Adipocyte (in vitro differentiated cells): Measurements from ENCODE around the gene NDUFAF8.

Experiments used
- DNase-seq: peaks from one replicate; pipeline ENCODE4 v3.0.0-alpha.2; 2015; ENCODE audit warnings: low read depth
- H3K27me3 ChIP-seq: replicated peaks from 2 replicates; pipeline ENCODE4 v1.7.0; 2013; ENCODE audit warnings: mild to moderate bottlenecking, low read length, moderate library complexity; ENCODE audit not compliant: control insufficient read depth, insufficient read depth
- H3K36me3 ChIP-seq: 2 replicates; pipeline ENCODE4 v1.7.0; 2013; ENCODE audit warnings: low read length, mild to moderate bottlenecking, moderate library complexity; ENCODE audit not compliant: control insufficient read depth, insufficient read depth, severe bottlenecking
- H3K4me1 ChIP-seq: 2 replicates; pipeline ENCODE4 v1.7.0; 2013; ENCODE audit warnings: mild to moderate bottlenecking, low read length, moderate library complexity; ENCODE audit not compliant: control insufficient read depth, insufficient read depth
- H3K4me3 ChIP-seq: 2 replicates; pipeline ENCODE4 v1.7.0; 2013; ENCODE audit warnings: mild to moderate bottlenecking, low read length, moderate library complexity
- H3K9ac ChIP-seq: 2 replicates; pipeline ENCODE4 v1.7.0; 2013; ENCODE audit warnings: mild to moderate bottlenecking, low read length, moderate library complexity
- H3K9me3 ChIP-seq: 2 replicates; pipeline ENCODE4 v1.7.0; 2013; ENCODE audit warnings: mild to moderate bottlenecking, low read length, moderate library complexity; ENCODE audit not compliant: control insufficient read depth

The NDUFAF8 gene

DNA sequence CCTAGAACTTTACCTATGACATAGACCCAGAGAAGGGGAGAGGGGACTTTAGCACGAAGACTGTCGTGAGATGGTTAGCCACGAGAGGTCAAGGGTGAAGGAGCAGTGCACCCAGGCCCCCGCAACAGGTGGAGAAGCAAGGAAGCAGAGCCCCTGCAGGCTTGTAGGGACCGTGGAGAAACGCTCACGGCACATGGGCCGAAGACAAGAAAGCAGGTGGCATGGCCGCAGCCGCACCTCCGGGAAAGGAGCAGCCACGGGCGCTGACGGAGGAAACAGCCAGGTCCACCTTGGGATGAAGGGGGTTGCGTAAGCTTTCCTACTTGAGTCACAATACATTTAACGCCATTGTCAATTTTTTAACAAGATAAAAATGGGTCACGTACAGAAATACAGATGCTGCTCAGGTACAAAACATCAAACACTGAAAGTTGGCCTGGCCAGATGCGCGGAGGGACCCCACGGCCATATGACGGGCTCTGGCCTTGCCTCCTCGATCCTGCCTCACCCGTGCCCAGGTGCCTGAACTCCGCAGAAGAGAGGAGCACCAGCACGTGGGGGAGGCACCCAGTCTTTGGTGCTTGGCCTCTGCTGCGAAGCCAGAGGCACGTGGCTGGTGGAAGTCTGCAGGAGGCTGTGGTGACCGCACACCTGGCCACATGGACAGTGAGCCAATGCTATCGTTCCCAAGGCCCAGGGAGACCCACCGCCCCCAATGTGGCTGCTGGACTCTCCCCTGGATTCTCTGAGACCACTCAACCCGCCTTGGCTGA is 34.8 kb downstream of the NDUFAF8 start:
- no peaks in the 10 kb centered on the region for H3K9me3 ChIP-seq
- H3K4me1 ChIP-seq, result no peaks in the 10 kb centered on the region
- peaks cover 71% of the 10 kb centered on the region for H3K36me3 ChIP-seq
- H3K27me3 ChIP-seq, result no peaks in the 10 kb centered on the region
- no peak overlapping the region for H3K4me3 ChIP-seq
- no peak for DNase-seq
- no peak overlapping the region for H3K9ac ChIP-seq

DNA sequence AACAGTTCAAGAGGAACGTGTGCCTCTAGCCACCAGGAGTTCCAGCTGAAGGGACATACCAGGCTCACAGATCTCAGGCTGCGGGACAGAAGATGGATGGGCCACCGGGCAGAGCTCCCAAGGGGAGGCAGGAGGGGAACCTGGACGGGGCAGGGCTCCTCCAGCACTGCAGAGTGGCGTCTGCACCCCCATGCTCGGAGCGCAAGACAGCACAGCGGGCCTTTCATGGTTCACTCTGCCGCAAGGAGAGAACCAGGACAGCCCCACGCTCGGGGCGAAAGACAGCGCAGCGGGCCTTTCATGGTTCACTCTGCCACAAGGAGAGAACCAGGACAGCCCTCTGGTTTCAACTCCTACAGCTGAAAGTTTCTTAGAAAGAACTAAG is 35.3 kb downstream of the NDUFAF8 start:
- no peak overlapping the region for H3K4me3 ChIP-seq
- H3K9ac ChIP-seq, result no peak overlapping the region
- H3K9me3 ChIP-seq, result no peaks in the 10 kb centered on the region
- H3K27me3 ChIP-seq, result no peaks in the 10 kb centered on the region
- DNase-seq, result no peak
- H3K36me3 ChIP-seq, result peaks cover 71% of the 10 kb centered on the region
- no peaks in the 10 kb centered on the region for H3K4me1 ChIP-seq

DNA sequence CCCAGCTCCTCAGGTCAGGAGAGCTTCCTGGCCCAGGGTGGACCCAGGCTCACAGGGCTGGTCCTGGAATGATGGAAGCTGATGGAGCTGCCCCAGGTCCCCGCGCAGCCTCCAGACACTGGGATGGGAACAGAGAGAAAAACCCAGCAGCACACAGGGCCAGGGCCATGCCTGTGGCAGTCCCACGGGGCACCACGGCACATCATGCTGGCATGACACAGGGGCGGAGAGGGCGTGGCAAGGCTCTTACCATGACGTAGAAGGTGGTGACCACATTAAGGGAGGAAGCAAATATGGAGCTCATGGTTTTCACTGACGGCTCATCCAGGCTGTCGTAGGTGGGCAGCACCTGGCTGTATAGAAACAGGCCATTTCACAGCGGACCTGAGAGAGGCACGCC is 37.7 kb downstream of the NDUFAF8 start:
- Histone ChIP-seq H3K9me3 (no peaks in the 10 kb centered on the region), H3K4me3 (no peak overlapping the region), H3K36me3 (peaks cover 78% of the 10 kb centered on the region), H3K4me1 (no peaks in the 10 kb centered on the region), H3K27me3 (no peaks in the 10 kb centered on the region), H3K9ac (no peak overlapping the region)
- DNase-seq, result no peak

DNA sequence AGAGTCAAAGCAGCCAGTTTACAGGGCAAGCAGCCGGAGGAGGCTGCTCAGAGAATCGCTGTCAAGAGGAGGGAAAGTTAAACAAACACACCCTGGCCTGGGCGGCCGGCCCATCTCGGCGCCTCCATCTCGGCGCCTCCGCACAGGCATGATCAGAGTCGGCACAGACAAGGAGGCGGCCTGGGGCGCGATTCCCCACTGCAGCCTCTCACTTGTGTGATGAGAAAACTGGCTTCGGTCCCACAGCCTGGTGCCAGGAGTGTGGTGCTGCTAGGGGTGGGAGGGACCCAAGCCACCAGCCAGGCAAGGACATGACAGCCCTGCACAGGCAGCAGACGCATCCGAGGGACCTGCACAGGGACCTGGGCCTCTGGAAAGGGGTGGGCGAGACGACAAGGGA is 38.3 kb downstream of the NDUFAF8 start:
- H3K9ac ChIP-seq, result no peak overlapping the region
- H3K36me3 ChIP-seq, result peaks cover 78% of the 10 kb centered on the region
- no peaks in the 10 kb centered on the region for H3K9me3 ChIP-seq
- no peak overlapping the region for H3K4me3 ChIP-seq
- H3K27me3 ChIP-seq, result no peaks in the 10 kb centered on the region
- no peak for DNase-seq
- H3K4me1 ChIP-seq, result no peaks in the 10 kb centered on the region

DNA sequence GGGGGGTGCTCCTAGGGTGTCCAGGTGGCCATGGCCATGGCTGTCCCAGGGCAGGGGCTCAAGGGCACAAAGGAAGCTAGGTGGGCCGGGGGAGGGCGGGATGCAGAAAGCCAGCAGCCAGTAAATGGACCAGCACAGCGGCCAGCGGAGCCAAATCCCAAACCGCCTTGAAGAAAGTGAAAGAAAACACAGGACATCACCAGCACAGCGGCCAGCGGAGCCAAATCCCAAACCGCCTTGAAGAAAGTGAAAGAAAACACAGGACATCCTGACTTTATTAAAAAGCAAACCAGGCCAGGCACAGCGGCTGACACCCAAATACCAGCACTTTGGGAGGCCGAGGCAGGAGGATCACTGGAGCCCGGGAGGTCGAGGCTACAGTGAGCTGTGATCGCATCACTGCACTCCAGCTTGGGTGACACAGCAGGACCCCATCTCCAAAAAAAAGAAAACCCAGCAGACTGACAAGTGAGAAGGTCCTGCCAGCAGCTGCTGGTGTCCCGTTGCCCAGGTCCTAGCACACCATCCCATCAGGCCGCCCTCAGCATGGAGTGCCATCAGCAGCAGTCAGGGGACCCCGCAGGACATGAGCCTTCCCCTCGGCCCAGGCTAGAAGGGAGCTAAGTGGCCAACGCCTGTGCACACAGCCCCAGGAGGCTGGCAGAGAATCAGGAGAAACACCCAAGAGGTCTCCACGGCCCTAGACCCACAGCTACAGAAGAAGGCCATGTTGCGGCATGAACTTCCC is 39.0 kb downstream of the NDUFAF8 start:
- H3K9me3 ChIP-seq, result no peaks in the 10 kb centered on the region
- no peak overlapping the region for H3K9ac ChIP-seq
- no peak for DNase-seq
- H3K36me3 ChIP-seq, result peaks cover 78% of the 10 kb centered on the region
- H3K4me1 ChIP-seq, result no peaks in the 10 kb centered on the region
- no peak overlapping the region for H3K4me3 ChIP-seq
- no peaks in the 10 kb centered on the region for H3K27me3 ChIP-seq

DNA sequence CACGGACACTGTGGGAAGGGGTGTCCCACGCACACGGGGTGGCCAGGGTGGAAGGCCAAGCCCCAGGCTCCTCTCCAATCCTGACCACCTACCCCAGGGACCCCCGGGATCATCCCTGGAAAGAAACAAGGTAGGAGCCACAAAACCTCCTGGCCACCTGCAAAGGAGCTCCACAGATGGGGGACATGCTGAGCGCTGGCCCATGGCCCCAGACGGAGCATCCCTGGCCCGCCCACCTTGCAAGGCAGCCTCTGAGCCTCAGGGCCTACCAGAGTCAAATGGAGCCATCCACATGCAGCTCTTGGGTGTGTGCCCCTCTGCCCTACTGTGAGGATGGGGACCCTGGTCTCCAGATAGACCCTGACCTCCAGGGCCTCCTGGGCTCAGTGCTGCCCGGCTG is 39.7 kb downstream of the NDUFAF8 start:
- no peaks in the 10 kb centered on the region for H3K4me1 ChIP-seq
- H3K4me3 ChIP-seq, result no peak overlapping the region
- H3K9ac ChIP-seq, result no peak overlapping the region
- peaks cover 74% of the 10 kb centered on the region for H3K36me3 ChIP-seq
- DNase-seq, result no peak
- H3K9me3 ChIP-seq, result no peaks in the 10 kb centered on the region
- H3K27me3 ChIP-seq, result no peaks in the 10 kb centered on the region

DNA sequence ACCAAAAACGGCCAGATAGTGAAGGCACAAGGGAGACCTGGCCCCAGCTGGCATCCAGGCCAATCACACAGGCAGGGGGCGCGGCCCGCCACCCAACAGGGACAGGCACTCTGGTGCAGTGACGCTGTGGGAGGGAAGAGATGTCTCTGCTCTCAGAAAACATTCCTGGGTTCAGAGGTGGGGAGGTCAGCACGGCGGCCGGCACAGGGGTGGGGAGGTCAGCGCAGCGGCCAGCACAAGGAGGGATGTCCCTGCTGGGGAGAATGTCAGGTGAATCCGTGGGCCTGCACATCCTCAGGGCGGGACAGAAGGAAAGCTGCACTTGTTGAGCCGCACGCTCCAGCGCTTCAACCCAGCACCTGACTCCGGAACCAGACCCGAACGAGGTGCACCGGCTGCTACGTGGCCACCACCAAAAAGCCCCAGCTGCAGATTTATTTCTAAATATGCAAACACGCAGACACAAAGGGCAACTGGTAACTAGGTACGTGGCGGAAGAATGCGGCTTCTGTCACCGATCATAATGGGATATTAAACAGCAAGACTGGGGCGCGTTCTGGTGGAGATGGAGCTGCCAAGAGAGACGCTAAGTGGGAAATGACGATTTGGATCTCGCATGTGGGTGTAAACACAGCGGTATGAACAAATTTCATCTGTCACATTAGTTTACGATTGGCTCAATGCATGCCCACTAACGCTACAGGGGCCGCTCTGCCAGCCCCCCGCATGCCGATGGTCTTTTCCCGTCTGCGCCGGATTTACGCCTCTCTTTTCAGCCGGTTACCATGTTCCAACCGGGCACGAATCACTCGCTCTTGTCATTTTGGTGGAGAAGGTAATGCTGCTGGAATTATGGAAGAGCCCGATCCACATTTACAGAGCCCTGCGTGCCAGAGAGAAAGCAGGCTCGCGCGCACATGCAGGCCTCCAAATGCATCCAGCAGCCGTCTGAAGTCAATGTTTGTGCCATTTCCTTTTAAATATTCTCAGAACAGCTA is 40.5 kb downstream of the NDUFAF8 start:
- no peak for DNase-seq
- H3K9me3 ChIP-seq, result no peaks in the 10 kb centered on the region
- H3K27me3 ChIP-seq, result no peaks in the 10 kb centered on the region
- H3K36me3 ChIP-seq, result peaks cover 70% of the 10 kb centered on the region
- H3K4me1 ChIP-seq, result no peaks in the 10 kb centered on the region
- no peak overlapping the region for H3K4me3 ChIP-seq
- H3K9ac ChIP-seq, result no peak overlapping the region

DNA sequence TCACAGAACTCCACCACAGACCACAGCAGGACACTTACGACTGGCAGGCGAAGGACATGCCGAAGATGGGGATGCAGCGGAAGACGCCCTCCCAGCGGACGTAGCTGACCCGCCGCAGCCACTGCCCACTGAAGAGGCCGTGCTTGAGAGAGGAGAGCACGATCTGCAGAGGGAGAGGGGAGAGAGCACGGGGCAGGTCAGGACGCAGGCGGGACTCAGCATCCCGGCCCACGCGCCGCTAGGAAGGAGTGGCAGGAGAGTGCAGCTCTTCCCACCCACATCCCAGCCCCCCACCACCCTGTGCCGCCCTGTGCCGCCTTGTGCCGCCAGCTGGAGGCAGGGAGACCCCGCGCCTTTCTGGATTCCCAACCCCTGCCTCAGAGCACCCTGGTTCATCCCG is 41.5 kb downstream of the NDUFAF8 start:
- Histone ChIP-seq H3K4me1 (peaks cover 8% of the 10 kb centered on the region), H3K27me3 (no peaks in the 10 kb centered on the region), H3K9ac (no peak overlapping the region), H3K4me3 (no peak overlapping the region), H3K9me3 (no peaks in the 10 kb centered on the region), H3K36me3 (peaks cover 62% of the 10 kb centered on the region)
- DNase-seq, result no peak

DNA sequence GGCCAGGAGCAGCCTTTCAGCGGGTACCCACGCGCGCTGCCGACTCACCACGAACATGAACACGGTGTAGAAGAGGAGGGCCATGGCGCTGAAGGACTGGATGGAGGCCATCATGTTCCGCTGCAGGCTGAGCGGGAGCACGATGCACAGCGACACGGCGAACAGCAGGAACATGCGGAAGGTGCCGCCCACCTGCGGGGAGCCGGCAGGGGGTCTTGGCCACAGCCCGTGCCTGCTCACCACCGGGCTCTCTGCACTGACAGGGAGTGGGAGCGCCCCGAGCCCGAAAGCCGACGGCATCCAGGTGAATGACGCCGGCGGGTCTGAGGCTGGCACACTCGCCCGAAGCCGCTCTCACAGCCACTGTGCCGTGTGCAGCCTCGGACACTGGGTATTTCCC is 43.0 kb downstream of the NDUFAF8 start:
- peaks cover 12% of the 10 kb centered on the region for H3K4me1 ChIP-seq
- H3K36me3 ChIP-seq, result peaks cover 49% of the 10 kb centered on the region
- DNase-seq, result no peak
- H3K4me3 ChIP-seq, result no peak overlapping the region
- no peak overlapping the region for H3K9ac ChIP-seq
- H3K27me3 ChIP-seq, result no peaks in the 10 kb centered on the region
- no peaks in the 10 kb centered on the region for H3K9me3 ChIP-seq

DNA sequence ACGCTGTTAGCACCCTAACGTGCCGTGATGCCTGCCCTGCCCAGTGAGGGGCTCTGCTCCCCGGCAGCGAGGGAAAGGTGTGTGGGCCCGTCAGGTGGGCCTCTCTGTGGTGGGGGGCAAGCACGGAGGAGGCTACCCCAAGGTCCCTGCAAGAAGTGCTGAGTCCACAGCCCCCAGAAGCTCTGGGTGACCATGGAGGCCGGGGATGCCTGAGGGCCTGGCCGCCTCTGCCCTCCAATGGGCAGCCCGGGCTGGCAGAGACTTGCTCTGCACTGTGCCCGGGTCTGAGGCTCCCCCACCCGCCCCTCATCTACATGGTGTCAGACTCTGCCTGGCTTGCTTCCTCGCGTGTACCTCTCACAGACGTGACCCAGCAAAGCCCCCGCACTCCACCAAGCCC is 43.8 kb downstream of the NDUFAF8 start:
- no peak overlapping the region for H3K4me3 ChIP-seq
- no peak overlapping the region for H3K9ac ChIP-seq
- H3K27me3 ChIP-seq, result no peaks in the 10 kb centered on the region
- no peaks in the 10 kb centered on the region for H3K9me3 ChIP-seq
- no peak for DNase-seq
- H3K36me3 ChIP-seq, result peaks cover 50% of the 10 kb centered on the region
- peaks cover 12% of the 10 kb centered on the region for H3K4me1 ChIP-seq
